IgD-negative memory B cell (primary cell): ENCODE measurements around the gene PRCD. TPM values are rescaled to one million over a fixed set of nuclear protein-coding genes. Genes with fewer than 3 reads are reported as not detected.
"Not testable (repeated sequence)": the region's sequence is repeated elsewhere in the genome, so short reads cannot be mapped to it uniquely, and the experiment has no call there.

Experiments used
- H3K27ac Mint-ChIP-seq, 3 donors: one replicate each; pipeline ENCODE4 v1.8.0; 2020 to 2022; ENCODE audit warnings: mild to moderate bottlenecking in 3 of 3, mixed read lengths in 3 of 3, moderate library complexity in 1 of 3
- H3K27me3 Mint-ChIP-seq: one replicate; pipeline ENCODE4 v1.8.0; 2021; ENCODE audit warnings: mixed read lengths
- H3K36me3 Mint-ChIP-seq: one replicate; pipeline ENCODE4 v1.8.0; 2020; ENCODE audit warnings: mild to moderate bottlenecking, mixed read lengths
- H3K4me1 Mint-ChIP-seq, 3 donors: one replicate each; pipeline ENCODE4 v1.8.0; 2020 to 2022; ENCODE audit warnings: mixed read lengths in 3 of 3, mild to moderate bottlenecking in 1 of 3
- H3K4me3 Mint-ChIP-seq, 4 donors: one replicate each; pipeline ENCODE4 v1.8.0; 2020 to 2022; ENCODE audit warnings: mild to moderate bottlenecking in 4 of 4, mixed read lengths in 4 of 4, moderate library complexity in 3 of 4
- H3K9me3 Mint-ChIP-seq, 3 donors: one replicate each; pipeline ENCODE4 v1.8.0; 2020 to 2021; ENCODE audit warnings: mixed read lengths in 3 of 3, mild to moderate bottlenecking in 1 of 3
- polyA plus RNA-seq: library from polyadenylated mRNA; unstranded; fragments of 300-500 nt; fragmentation: Illumina TruSeq; gene quantifications from one replicate; pipeline ENCODE4 v1.2.3, GENCODE V29; 2021

The PRCD gene
- polyA plus RNA-seq, 1 donor from 2014 or later, result 24.4 TPM

GRCh38 chr17:76514355-76514754 lies 25.5 kb upstream of the PRCD start:
- H3K27ac Mint-ChIP-seq, result peak overlapping the region in 2 of 3 donors; percentile 92 to 96
- not testable (repeated sequence) for H3K27me3 Mint-ChIP-seq, H3K9me3 Mint-ChIP-seq, H3K36me3 Mint-ChIP-seq
- peaks cover 7 to 21% (median 19%) of the 10 kb centered on the region in 3 donors for H3K4me1 Mint-ChIP-seq
- peak overlapping the region in 2 of 4 donors; percentile 33 to 70 for H3K4me3 Mint-ChIP-seq

- H3K9me3 Mint-ChIP-seq, result no peaks in the 10 kb centered on the region
- peaks cover 1% of the 10 kb centered on the region for H3K36me3 Mint-ChIP-seq
- no peaks in the 10 kb centered on the region for H3K27me3 Mint-ChIP-seq
- H3K4me1 Mint-ChIP-seq, result peaks cover 7 to 21% (median 19%) of the 10 kb centered on the region in 3 donors
- peak overlapping the region; percentile 49 to 83 (median 66) for H3K4me3 Mint-ChIP-seq
- peak overlapping the region; percentile 82 to 96 (median 92) for H3K27ac Mint-ChIP-seq
Observed at GRCh38 chr17:76515274-76515949, 24.4 kb upstream of the PRCD start.

- Mint-ChIP-seq H3K27ac (peak overlapping the region in 2 of 3 donors; percentile 69 to 80), H3K36me3 (peaks cover 4% of the 10 kb centered on the region), H3K4me1 (peaks cover 7 to 16% (median 16%) of the 10 kb centered on the region in 3 donors), H3K27me3 (no peaks in the 10 kb centered on the region), H3K4me3 (no peak overlapping the region), H3K9me3 (no peaks in the 10 kb centered on the region)
Observed at GRCh38 chr17:76517638-76518038, 22.2 kb upstream of the PRCD start.

- Mint-ChIP-seq H3K4me1 (peaks cover 7 to 18% (median 16%) of the 10 kb centered on the region in 3 donors), H3K27me3 (peaks cover 1% of the 10 kb centered on the region), H3K9me3 (no peaks in the 10 kb centered on the region), H3K27ac (peak overlapping the region in 2 of 3 donors; percentile 67 to 81), H3K4me3 (peak overlapping the region in 2 of 4 donors; percentile 63 to 76), H3K36me3 (peaks cover 4% of the 10 kb centered on the region)
Observed at GRCh38 chr17:76519048-76519966, 20.5 kb upstream of the PRCD start.

- Mint-ChIP-seq H3K27me3 (peaks cover 1% of the 10 kb centered on the region), H3K4me3 (no peak overlapping the region), H3K4me1 (peaks cover 5 to 14% (median 12%) of the 10 kb centered on the region in 3 donors), H3K27ac (peak overlapping the region in 1 of 3 donors; percentile 78), H3K36me3 (peaks cover 4% of the 10 kb centered on the region), H3K9me3 (no peaks in the 10 kb centered on the region)
Observed at GRCh38 chr17:76521262-76521661, 18.6 kb upstream of the PRCD start.

- H3K4me1 Mint-ChIP-seq, result peaks cover 5 to 13% (median 10%) of the 10 kb centered on the region in 3 donors
- H3K27ac Mint-ChIP-seq, H3K36me3 Mint-ChIP-seq, H3K9me3 Mint-ChIP-seq, H3K27me3 Mint-ChIP-seq, H3K4me3 Mint-ChIP-seq: not testable (repeated sequence)
Observed at GRCh38 chr17:76521683-76522082, 18.2 kb upstream of the PRCD start.

- peaks cover 4% of the 10 kb centered on the region for H3K36me3 Mint-ChIP-seq
- peaks cover 1% of the 10 kb centered on the region for H3K27me3 Mint-ChIP-seq
- H3K4me3 Mint-ChIP-seq, result peak overlapping the region; percentile 13 to 89 (median 56)
- no peak overlapping the region for H3K27ac Mint-ChIP-seq
- H3K4me1 Mint-ChIP-seq, result peaks cover 11 to 16% (median 13%) of the 10 kb centered on the region in 3 donors
- no peaks in the 10 kb centered on the region for H3K9me3 Mint-ChIP-seq
Observed at GRCh38 chr17:76523084-76524037, 16.5 kb upstream of the PRCD start.

- H3K27ac Mint-ChIP-seq, result peak overlapping the region in 2 of 3 donors; percentile 69 to 91
- peaks cover 1% of the 10 kb centered on the region for H3K27me3 Mint-ChIP-seq
- H3K4me3 Mint-ChIP-seq, result peak overlapping the region in 3 of 4 donors; percentile 58 to 75 (median 65)
- no peaks in the 10 kb centered on the region for H3K9me3 Mint-ChIP-seq
- peaks cover 4% of the 10 kb centered on the region for H3K36me3 Mint-ChIP-seq
- H3K4me1 Mint-ChIP-seq, result peaks cover 16 to 22% (median 17%) of the 10 kb centered on the region in 3 donors
Observed at GRCh38 chr17:76524598-76525512, 15.0 kb upstream of the PRCD start.

GRCh38 chr17:76525513-76525833 lies 14.4 kb upstream of the PRCD start:
- H3K36me3 Mint-ChIP-seq, H3K9me3 Mint-ChIP-seq, H3K27me3 Mint-ChIP-seq, H3K27ac Mint-ChIP-seq, H3K4me3 Mint-ChIP-seq: not testable (repeated sequence)
- peaks cover 18 to 27% (median 19%) of the 10 kb centered on the region in 3 donors for H3K4me1 Mint-ChIP-seq

GRCh38 chr17:76527016-76527415 lies 12.8 kb upstream of the PRCD start:
- not testable (repeated sequence) for H3K27me3 Mint-ChIP-seq, H3K36me3 Mint-ChIP-seq, H3K9me3 Mint-ChIP-seq
- peak overlapping the region; percentile 91 to 99 (median 95) for H3K4me3 Mint-ChIP-seq
- H3K4me1 Mint-ChIP-seq, result peaks cover 18 to 33% (median 26%) of the 10 kb centered on the region in 3 donors
- H3K27ac Mint-ChIP-seq, result peak overlapping the region; percentile 56 to 98 (median 97)

GRCh38 chr17:76527430-76528111 lies 12.3 kb upstream of the PRCD start:
- Mint-ChIP-seq H3K36me3 (no peaks in the 10 kb centered on the region), H3K27ac (peak overlapping the region; percentile 56 to 98 (median 97)), H3K4me1 (peaks cover 18 to 34% (median 29%) of the 10 kb centered on the region in 3 donors), H3K4me3 (peak overlapping the region; percentile 91 to 99 (median 97)), H3K9me3 (no peaks in the 10 kb centered on the region), H3K27me3 (peaks cover 1% of the 10 kb centered on the region)

GRCh38 chr17:76528156-76528527 lies 11.7 kb upstream of the PRCD start:
- peak overlapping the region; percentile 56 to 98 (median 97) for H3K27ac Mint-ChIP-seq
- peaks cover 1% of the 10 kb centered on the region for H3K27me3 Mint-ChIP-seq
- no peaks in the 10 kb centered on the region for H3K36me3 Mint-ChIP-seq
- H3K4me1 Mint-ChIP-seq, result peaks cover 18 to 31% (median 29%) of the 10 kb centered on the region in 3 donors
- H3K4me3 Mint-ChIP-seq, result peak overlapping the region; percentile 91 to 99 (median 97)
- H3K9me3 Mint-ChIP-seq, result no peaks in the 10 kb centered on the region

GRCh38 chr17:76528528-76529223 lies 11.2 kb upstream of the PRCD start:
- Mint-ChIP-seq H3K4me3 (peak overlapping the region; percentile 91 to 99 (median 97)), H3K4me1 (peaks cover 15 to 29% (median 29%) of the 10 kb centered on the region in 3 donors), H3K27ac (peak overlapping the region; percentile 56 to 98 (median 97)), H3K9me3 (no peaks in the 10 kb centered on the region), H3K27me3 (no peaks in the 10 kb centered on the region), H3K36me3 (no peaks in the 10 kb centered on the region)
